SIG-M5 treated with dmso at 0.1 percent for 504 hours (cell line): ENCODE results near the gene PIGBOS1.

ENCODE experiments used
- DNase-seq: peaks from one replicate; lab custom pipeline; 2025; ENCODE audit not compliant: unreplicated experiment; lab: John Stamatoyannopoulos, UW

PIGBOS1 gene

DNA sequence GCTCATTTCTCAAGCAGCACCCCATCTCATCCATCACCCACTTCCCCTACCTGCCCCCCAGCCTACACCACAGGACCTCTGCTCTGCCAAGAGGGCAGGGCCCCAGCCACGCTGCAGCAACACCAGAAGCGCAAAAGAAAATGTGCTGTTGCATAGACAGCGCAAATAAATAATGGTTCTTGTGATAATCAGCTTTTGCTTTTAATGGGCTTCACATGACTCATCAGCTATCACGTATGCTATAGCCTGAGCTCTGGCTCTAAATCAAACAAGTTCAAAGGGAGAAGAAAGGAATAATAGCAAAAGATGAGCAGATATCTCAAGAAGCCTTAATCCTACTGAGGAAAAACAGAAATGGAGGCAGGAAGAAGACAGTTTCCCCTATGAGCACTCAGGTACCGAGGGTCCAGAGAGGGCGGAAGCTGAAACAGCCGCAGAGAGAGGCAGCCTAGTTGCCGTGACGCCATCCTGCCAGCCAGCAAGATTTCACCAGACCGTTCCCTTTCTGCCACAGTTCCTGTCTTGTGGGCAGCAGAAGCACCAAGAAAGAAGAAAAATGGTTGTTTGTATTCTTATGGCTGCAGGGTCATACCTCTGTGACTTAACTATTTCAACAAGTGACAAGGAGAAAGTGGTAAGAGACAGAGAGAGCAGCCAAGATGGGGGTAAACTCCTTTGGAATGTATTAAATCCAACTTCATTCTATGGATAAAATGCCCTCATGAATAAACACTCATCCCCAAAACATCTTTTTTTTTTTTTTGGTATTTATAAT, 51.3 kb downstream of the PIGBOS1 start:
- peak; percentile 73 for DNase-seq
